Eye (tissue), 1 donor: Measurements from ENCODE around the gene UBE3C.

Experiments
- DNase-seq: peaks from one replicate; pipeline ENCODE4 v3.0.0-alpha.2; 2015

The UBE3C gene

GRCh38 chr7:157299317-157299612, 160.5 kb downstream of the UBE3C start:
- no peak for DNase-seq

- DNase-seq, result no peak
Observed at GRCh38 chr7:157299613-157300368, 161.1 kb downstream of the UBE3C start.

GRCh38 chr7:157300369-157300825, 161.7 kb downstream of the UBE3C start:
- DNase-seq, result no peak

DNA sequence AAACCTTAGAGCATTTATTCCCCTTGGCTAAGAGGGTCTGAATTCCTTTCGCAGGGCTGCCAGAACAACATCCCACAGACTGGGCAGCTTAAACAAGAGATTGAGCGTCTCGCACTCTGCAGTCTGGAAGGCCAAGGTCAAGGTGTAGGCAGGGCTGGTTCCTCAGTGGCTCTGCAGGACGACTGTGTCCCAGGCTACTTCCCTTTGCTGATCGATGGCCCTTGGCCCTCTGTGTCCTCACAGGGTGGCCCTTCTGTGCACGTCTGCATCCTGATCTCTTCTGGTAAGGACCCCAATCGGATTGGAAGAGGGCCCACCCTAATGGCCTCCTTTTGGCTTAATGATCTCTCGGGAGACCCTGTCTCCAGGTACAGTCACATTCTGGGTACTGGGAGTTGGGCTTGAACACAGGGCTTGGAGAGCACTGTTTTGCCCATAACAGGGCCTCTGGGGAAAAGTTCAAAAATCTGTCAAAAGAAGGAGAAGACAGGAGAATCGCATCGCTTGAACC, 162.9 kb downstream of the UBE3C start:
- DNase-seq, result no peak

GRCh38 chr7:157306846-157307838, 168.4 kb downstream of the UBE3C start:
- DNase-seq, result no peak

GRCh38 chr7:157309988-157310668, 171.4 kb downstream of the UBE3C start:
- peak; percentile 12 for DNase-seq

DNA sequence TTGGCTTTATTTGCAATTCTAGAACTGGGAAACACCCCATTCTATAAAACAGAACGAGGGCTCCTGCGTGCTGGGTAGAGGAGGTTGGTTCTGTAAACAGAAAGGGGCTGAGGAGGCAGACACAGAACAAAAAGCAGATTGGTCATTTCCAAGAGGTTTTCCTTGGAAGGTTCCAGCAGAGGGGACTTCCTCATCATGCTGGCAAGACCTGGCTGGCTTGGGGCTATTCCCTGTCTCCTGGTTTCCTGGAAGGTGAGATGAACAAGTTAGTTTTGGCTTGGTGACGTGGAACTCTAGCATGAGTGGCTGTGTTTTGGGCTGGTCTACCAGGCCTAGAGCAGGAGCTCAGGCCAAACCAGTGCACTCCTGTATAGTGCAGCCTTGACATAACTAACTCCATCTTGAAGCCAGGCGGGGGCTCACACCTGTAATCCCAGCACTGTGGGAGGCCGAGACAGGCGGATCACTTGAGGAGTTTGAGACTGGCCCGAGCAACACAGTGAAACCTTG, 172.0 kb downstream of the UBE3C start:
- no peak for DNase-seq

GRCh38 chr7:157312941-157313340, 174.2 kb downstream of the UBE3C start:
- DNase-seq, result no peak

DNA sequence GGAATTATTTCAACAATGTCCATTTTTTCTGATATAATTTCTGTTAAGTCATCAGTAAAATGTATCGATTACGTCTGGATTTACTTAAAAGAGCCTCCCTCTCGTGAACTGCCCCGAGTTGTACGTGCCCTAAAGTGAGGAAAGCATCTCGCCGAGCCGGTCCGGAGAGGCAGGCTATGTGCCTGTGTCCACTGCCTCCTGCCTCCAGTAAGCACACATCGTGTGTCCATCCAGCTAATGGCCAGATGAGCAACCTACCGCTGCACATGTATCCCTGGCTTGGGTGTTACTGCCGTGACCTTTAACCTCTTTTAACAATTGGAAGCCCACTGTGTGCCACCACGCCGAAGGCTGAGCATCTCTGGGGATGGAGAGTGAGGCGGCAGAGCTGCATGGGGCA, 174.9 kb downstream of the UBE3C start:
- no peak for DNase-seq

GRCh38 chr7:157318015-157318706, 179.4 kb downstream of the UBE3C start:
- no peak for DNase-seq
